PFSK-1 (cell line): ENCODE measurements around the gene CCDC194.

Experiments used
- FOXP2 ChIP-seq: optimal IDR thresholded peaks from 2 replicates; pipeline ENCODE3; 2011; ENCODE audit warnings: borderline replicate concordance, control low read depth, inconsistent platforms; ENCODE audit not compliant: insufficient read depth; ENCODE audit errors: extremely low read length, extremely low read depth
- POLR2AphosphoS5 ChIP-seq: IDR thresholded peaks from 2 replicates; pipeline ENCODE4 v1.6.1; 2012; ENCODE audit warnings: low read depth, mild to moderate bottlenecking, control low read depth, low read length, moderate library complexity
- REST ChIP-seq, 2 experiments: IDR thresholded peaks; 2 replicates each; pipeline versions ENCODE4 v1.6.1 to v1.8.0; 2011 to 2012; ENCODE audit warnings: low read depth in 2 of 2, low read length in 2 of 2, control low read depth in 1 of 2, inconsistent platforms in 1 of 2, mild to moderate bottlenecking in 1 of 2, moderate library complexity in 1 of 2; ENCODE audit not compliant: insufficient read depth in 1 of 2
- SIN3A ChIP-seq: IDR thresholded peaks from 2 replicates; pipeline ENCODE4 v1.6.1; 2012; ENCODE audit warnings: mild to moderate bottlenecking, low read length, moderate library complexity, borderline replicate concordance; ENCODE audit not compliant: insufficient read depth
- TAF1 ChIP-seq: IDR thresholded peaks from 2 replicates; pipeline ENCODE4 v1.6.1; 2012; ENCODE audit warnings: low read length, control low read depth, borderline replicate concordance; ENCODE audit not compliant: insufficient read depth

CCDC194 gene

GRCh38 chr19:17379221-17379631, 14.8 kb downstream of the CCDC194 start:
- no peak for TF ChIP-seq SIN3A
- TF ChIP-seq REST (IDR thresholded peaks at IDR 0.05; ENCODE audit: insufficient read depth in 1 of 2, low read depth in 2 of 2, low read length in 2 of 2) = no peak
- no peak for TF ChIP-seq TAF1
- TF ChIP-seq FOXP2 = no peak
- no peak for TF ChIP-seq POLR2AphosphoS5

GRCh38 chr19:17378271-17378670, 15.7 kb downstream of the CCDC194 start:
- no peak for TF ChIP-seq POLR2AphosphoS5
- no peak for TF ChIP-seq SIN3A
- no peak for TF ChIP-seq TAF1
- no peak for TF ChIP-seq REST (IDR thresholded peaks at IDR 0.05; ENCODE audit: insufficient read depth in 1 of 2, low read depth in 2 of 2, low read length in 2 of 2)
- no peak for TF ChIP-seq FOXP2

GRCh38 chr19:17376935-17377600, 16.9 kb downstream of the CCDC194 start, which contains the start of gene PLVAP:
PLVAP (minus strand) TSS chr19:17377342; CDS start chr19:17377288, 54 bp downstream.
- TF ChIP-seq POLR2AphosphoS5 (no peak), FOXP2 (no peak), TAF1 (no peak), SIN3A (no peak), REST (IDR thresholded peaks at IDR 0.05; ENCODE audit: insufficient read depth in 1 of 2, low read depth in 2 of 2, low read length in 2 of 2) (no peak)

GRCh38 chr19:17370026-17370587, 23.9 kb downstream of the CCDC194 start:
- TF ChIP-seq SIN3A (no peak), TAF1 (no peak), POLR2AphosphoS5 (no peak), REST (IDR thresholded peaks at IDR 0.05; ENCODE audit: insufficient read depth in 1 of 2, low read depth in 2 of 2, low read length in 2 of 2) (no peak), FOXP2 (no peak)
